Skeletal muscle tissue (tissue), 4 donors: Measurements from ENCODE around the gene OOSP3. TPM values are rescaled to one million over a fixed set of nuclear protein-coding genes. Genes with fewer than 3 reads are reported as not detected.
"Not testable (repeated sequence)": the region's sequence is repeated elsewhere in the genome, so short reads cannot be mapped to it uniquely, and the experiment has no call there.

Experiments
- H3K27ac ChIP-seq: one replicate; pipeline ENCODE4 v1.7.0; 2013; ENCODE audit warnings: mild to moderate bottlenecking, low read depth, low read length, inconsistent platforms
- H3K27me3 ChIP-seq, 3 donors: one replicate each; pipeline ENCODE4 v1.7.0; 2013; ENCODE audit warnings: low read length in 3 of 3; ENCODE audit not compliant: control insufficient read depth in 3 of 3, insufficient read depth in 3 of 3
- H3K36me3 ChIP-seq, 3 donors: one replicate each; pipeline ENCODE4 v1.7.0; 2013; ENCODE audit warnings: low read length in 3 of 3; ENCODE audit not compliant: control insufficient read depth in 3 of 3, insufficient read depth in 3 of 3
- H3K4me1 ChIP-seq, 3 donors: one replicate each; pipeline ENCODE4 v1.7.0; 2013; ENCODE audit warnings: low read length in 3 of 3, mild to moderate bottlenecking in 3 of 3; ENCODE audit not compliant: control insufficient read depth in 3 of 3, insufficient read depth in 3 of 3
- H3K4me3 ChIP-seq, 3 donors: one replicate each; pipeline ENCODE4 v1.7.0; 2013; ENCODE audit warnings: low read length in 3 of 3
- H3K9ac ChIP-seq, 3 donors: one replicate each; pipeline ENCODE4 v1.7.0; 2013; ENCODE audit warnings: low read length in 3 of 3, mild to moderate bottlenecking in 3 of 3, moderate library complexity in 2 of 3, low read depth in 1 of 3
- H3K9me3 ChIP-seq, 3 donors: one replicate each; pipeline ENCODE4 v1.7.0; 2013; ENCODE audit warnings: low read length in 3 of 3; ENCODE audit not compliant: control insufficient read depth in 3 of 3
- total RNA-seq: library from RNA; depleted of rRNA; stranded (reverse); fragments of >200 nt; gene quantifications from one replicate; pipeline ENCODE4 v1.2.3, GENCODE V29; 2014
- donor health status: Osteomylitis.

OOSP3 gene
- total RNA-seq, 1 donor from 2014 or later = not detected

DNA sequence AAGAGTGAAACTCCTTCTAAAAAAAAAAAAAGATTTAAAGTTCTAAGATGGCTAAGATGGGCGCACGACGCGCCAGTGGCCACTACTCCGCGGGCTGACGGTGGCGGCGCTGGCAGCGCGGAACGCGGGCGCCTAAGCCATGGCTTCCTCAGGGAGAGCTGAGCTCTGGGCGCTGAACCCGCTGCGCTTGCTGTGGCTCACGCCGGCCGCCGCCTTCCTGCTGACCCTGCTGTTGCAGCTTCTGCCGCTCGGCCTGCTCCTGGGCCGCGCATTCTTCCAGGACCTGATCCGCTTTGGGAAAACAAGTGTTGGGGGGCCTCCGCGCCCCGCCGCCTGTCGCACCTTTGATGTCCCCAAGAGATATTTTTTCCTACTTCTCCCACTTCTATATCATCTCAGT, 19.5 kb downstream of the OOSP3 start:
- no peak overlapping the region for H3K9ac ChIP-seq
- H3K27ac ChIP-seq = no peak overlapping the region
- no peaks in the 10 kb centered on the region for H3K27me3 ChIP-seq
- H3K36me3 ChIP-seq = no peaks in the 10 kb centered on the region
- no peak overlapping the region for H3K4me3 ChIP-seq
- H3K4me1 ChIP-seq = no peaks in the 10 kb centered on the region
- no peaks in the 10 kb centered on the region for H3K9me3 ChIP-seq

DNA sequence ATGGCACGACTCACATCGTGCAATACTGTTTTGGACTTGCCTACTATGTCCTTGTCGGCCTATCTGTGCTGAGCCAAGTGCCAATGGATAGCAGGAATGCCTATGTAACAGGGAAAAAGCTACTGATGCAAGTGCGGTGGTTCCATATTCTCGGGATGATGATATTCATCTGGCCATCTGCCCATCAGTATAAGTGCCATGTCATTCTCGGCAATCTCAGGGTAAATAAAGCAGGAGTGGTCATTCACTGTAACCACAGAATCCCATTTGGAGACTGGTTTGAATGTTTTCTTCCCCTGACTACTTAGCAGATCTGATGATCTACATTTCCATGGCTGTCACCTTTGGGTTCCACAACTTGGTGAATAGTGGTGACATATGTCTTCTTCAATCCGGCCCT, 20.1 kb downstream of the OOSP3 start:
- no peak overlapping the region for H3K27ac ChIP-seq
- no peaks in the 10 kb centered on the region for H3K36me3 ChIP-seq
- H3K9me3 ChIP-seq = no peaks in the 10 kb centered on the region
- no peak overlapping the region for H3K9ac ChIP-seq
- H3K4me1 ChIP-seq = no peaks in the 10 kb centered on the region
- H3K4me3 ChIP-seq = no peak overlapping the region
- H3K27me3 ChIP-seq = no peaks in the 10 kb centered on the region

DNA sequence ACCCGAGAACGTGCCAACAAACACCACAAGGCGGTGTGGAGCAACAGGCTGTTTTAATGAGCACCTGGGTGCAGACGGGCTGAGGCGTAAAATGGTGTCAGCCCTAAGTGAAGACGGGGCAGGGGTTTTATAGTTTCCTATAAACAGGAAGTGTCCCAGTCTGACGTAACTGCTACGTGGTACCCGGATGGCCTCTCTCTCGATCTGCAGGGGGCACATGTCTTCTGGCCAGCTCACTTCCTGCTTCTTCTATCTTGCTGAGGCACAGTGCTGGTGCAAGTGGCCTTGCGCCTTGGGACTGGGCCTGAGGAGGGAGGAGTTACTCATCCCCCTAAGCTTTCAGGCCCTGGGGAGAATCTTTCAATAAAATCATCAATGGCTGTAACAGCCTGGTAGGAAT, 20.9 kb downstream of the OOSP3 start:
- H3K27ac ChIP-seq = no peak overlapping the region
- H3K9me3 ChIP-seq = no peaks in the 10 kb centered on the region
- H3K36me3 ChIP-seq = no peaks in the 10 kb centered on the region
- no peaks in the 10 kb centered on the region for H3K4me1 ChIP-seq
- H3K27me3 ChIP-seq = no peaks in the 10 kb centered on the region
- H3K9ac ChIP-seq = no peak overlapping the region
- H3K4me3 ChIP-seq = no peak overlapping the region

DNA sequence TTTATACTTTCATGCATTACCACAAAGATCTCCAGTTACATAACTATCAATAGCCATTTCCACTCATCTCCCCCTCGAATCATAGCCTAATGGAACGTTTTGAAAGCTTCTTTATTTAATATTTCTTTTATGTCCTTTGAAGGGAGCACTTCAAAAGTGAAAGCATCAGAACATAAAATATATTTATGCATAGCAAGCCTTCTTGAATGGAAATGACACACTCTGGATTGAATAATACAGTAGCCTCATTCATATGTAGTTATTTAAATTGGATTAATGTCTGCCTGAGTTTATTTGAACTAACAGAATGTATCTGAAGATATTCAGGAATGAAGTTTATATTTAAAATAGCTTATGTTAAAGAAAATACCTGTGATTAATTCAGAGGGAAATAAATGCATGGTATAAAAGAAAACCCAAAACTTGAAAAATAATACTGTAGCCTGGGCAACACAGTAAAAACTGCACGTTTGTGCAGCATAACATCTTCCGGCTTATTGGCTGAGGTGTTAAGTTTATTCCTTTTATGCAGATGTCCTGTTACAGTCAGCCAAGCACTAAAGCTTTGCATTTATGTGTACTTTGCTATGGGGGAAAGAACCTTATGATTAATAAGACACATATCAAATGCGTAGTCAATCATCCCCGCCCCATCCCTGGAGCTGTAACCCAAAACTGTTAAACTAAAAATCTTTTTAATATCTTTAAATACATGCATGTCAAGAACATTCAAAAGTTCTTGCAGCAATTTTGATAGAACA, 22.0 kb downstream of the OOSP3 start:
- Histone ChIP-seq H3K27me3 (no peaks in the 10 kb centered on the region), H3K27ac (no peak overlapping the region), H3K4me1 (no peaks in the 10 kb centered on the region), H3K9me3 (peaks cover 0 to 2% (median 0%) of the 10 kb centered on the region in 3 donors), H3K36me3 (no peaks in the 10 kb centered on the region), H3K4me3 (no peak overlapping the region), H3K9ac (no peak overlapping the region)

DNA sequence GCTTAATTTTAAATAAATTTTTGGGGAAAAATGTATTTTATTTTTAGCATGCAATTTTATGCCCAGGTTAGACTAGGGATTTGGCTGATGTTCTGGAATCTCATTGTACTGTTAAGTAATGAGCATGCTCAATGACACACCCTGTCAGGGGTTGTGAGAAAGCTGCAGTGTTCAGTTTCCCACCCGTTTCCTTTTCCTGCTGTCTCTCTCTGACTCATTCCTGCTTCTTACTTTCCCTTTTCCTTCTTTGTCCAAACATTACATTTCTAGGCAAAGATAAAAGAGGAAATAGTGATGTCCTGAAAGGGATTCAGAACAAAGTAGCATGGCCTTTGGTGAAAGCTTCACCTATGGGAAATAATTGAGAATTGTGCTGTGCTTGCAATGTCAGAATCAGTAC, 22.7 kb downstream of the OOSP3 start:
- Histone ChIP-seq H3K9me3 (peaks cover 0 to 3% (median 0%) of the 10 kb centered on the region in 3 donors), H3K4me3 (no peak overlapping the region), H3K9ac (no peak overlapping the region), H3K36me3 (no peaks in the 10 kb centered on the region), H3K27me3 (no peaks in the 10 kb centered on the region), H3K4me1 (no peaks in the 10 kb centered on the region), H3K27ac (no peak overlapping the region)

DNA sequence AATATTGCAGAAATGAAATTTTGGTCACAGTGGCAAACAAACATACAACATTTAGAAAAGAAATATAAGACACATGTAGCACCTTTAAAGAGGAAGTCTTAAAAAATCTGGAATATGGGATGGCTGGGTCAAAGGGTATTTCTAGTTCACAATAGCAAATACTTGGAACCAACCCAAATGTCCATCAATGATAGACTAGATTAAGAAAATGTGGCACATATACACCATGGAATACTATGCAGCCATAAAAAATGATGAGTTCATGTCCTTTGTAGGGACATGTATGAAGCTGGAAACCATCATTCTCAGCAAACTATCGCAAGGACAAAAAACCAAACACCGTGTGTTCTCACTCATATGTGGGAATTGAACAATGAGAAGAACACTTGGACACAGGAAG, 25.0 kb downstream of the OOSP3 start:
- H3K4me3 ChIP-seq, H3K9me3 ChIP-seq, H3K4me1 ChIP-seq, H3K27ac ChIP-seq, H3K27me3 ChIP-seq, H3K36me3 ChIP-seq, H3K9ac ChIP-seq: not testable (repeated sequence)

DNA sequence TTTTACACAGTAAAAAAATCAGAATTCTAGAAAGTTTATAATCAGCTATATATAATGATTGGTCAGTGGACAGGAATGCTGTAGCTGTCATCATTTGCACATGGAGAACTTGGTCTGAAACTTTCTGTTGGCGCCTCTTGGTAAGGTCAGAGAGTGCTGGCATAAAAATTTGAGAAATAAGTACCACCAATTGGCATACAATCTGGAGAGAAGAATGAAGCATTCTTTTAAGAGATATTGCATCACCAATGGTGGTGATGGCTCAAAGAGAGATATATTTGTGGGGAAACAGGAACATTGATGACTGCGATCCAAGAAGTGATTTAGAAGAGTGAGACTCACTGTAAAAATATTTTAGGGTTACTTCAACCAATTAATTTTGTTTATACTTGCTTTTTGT, 39.9 kb downstream of the OOSP3 start:
- H3K9me3 ChIP-seq = peaks cover 5 to 13% (median 9%) of the 10 kb centered on the region in 3 donors
- no peak overlapping the region for H3K4me3 ChIP-seq
- H3K27me3 ChIP-seq = no peaks in the 10 kb centered on the region
- H3K9ac ChIP-seq = no peak overlapping the region
- no peak overlapping the region for H3K27ac ChIP-seq
- H3K4me1 ChIP-seq = no peaks in the 10 kb centered on the region
- no peaks in the 10 kb centered on the region for H3K36me3 ChIP-seq

DNA sequence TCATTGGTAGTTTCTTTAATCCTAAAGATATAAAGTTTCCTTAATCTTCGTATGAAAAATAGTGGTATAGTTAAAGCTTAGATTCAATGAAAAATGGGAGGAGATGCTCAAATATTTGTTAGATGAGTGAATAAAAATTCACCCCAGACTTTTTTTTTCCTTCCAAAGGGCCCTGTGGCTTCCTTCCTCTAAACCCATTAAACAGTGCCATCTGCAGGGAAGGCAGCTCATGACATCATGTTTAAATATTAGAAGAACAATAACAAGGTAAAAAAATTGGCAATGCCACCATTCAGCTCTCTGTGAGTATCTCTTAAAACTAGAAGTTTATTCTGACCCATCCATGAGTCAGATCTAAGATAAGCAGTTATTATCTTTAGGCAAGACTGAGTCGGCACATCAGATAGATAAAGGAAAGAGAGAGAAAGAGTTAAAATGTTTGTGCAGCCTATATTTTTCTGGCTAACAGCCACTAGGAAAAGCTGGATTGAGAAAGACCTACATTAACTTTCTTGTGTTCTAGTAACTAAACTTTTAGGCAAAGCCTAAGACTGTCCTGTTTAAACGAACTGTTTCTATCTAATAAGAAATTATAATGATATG, 40.5 kb downstream of the OOSP3 start:
- H3K27me3 ChIP-seq = no peaks in the 10 kb centered on the region
- no peak overlapping the region for H3K4me3 ChIP-seq
- no peaks in the 10 kb centered on the region for H3K36me3 ChIP-seq
- peaks cover 7 to 17% (median 9%) of the 10 kb centered on the region in 3 donors for H3K9me3 ChIP-seq
- H3K9ac ChIP-seq = no peak overlapping the region
- H3K27ac ChIP-seq = no peak overlapping the region
- H3K4me1 ChIP-seq = no peaks in the 10 kb centered on the region

DNA sequence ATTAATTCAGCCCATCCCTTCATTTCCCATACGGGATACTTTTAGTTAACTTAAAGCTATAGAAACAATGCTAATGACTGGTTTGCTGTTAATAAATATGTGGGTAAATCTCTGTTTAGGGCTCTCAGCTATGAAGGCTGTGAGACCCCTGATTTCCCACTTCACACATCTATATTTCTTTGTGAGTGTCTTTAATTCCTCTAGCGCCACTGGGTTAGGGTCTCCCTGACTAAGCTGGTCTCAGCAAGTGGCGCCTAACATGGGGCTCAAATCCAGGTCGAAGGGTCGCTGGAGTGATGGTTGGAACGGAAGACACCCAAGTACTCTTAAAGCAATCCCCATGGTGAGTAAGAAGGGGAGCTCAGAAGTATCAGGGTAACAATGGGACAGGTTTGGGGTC, 45.2 kb downstream of the OOSP3 start:
- Histone ChIP-seq H3K9me3 (peaks cover 6 to 21% (median 7%) of the 10 kb centered on the region in 3 donors), H3K27ac (no peak overlapping the region), H3K4me3 (no peak overlapping the region), H3K9ac (no peak overlapping the region), H3K36me3 (no peaks in the 10 kb centered on the region), H3K27me3 (no peaks in the 10 kb centered on the region), H3K4me1 (no peaks in the 10 kb centered on the region)

DNA sequence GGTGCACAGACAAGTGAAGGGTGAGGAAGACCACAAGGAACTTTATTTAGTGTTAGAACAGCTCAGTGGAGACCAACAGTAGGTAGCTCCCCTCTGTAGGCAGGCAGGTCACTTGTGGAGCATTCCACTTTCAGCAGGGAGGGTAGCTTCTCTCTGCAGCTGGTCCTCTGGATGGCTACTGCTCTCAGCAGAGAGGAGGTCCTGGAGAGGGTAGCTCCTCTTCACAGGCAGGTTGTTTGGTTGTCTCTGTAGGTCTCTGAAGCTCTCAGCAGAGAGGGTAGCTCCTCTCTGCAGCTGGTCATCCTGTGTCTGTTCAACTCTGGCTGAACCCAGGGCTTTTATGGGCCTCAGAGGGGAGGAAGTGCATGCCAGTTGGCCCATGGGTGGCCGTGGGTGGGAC, 53.1 kb downstream of the OOSP3 start:
- no peak overlapping the region for H3K4me3 ChIP-seq
- H3K27ac ChIP-seq = no peak overlapping the region

More for the DNA sequence above, 53.1 kb downstream of the OOSP3 start:
- no peaks in the 10 kb centered on the region for H3K36me3 ChIP-seq
- no peaks in the 10 kb centered on the region for H3K27me3 ChIP-seq
- H3K9ac ChIP-seq = no peak overlapping the region
- no peaks in the 10 kb centered on the region for H3K4me1 ChIP-seq
- H3K9me3 ChIP-seq = no peaks in the 10 kb centered on the region
